NCI-H128 (cell line): ENCODE measurements around the gene POT1.

Experiments
- DNase-seq: peaks from one replicate; lab custom pipeline; 2025; ENCODE audit not compliant: unreplicated experiment; lab: John Stamatoyannopoulos, UW

The POT1 gene

GRCh38 chr7:124914298-124914697, 15.3 kb downstream of the POT1 start:
- no peak for DNase-seq

- DNase-seq = no peak
Measured at GRCh38 chr7:124912972-124913371, 16.7 kb downstream of the POT1 start.

- DNase-seq = no peak
Measured at GRCh38 chr7:124909808-124910207, 19.8 kb downstream of the POT1 start.

GRCh38 chr7:124908259-124908658, 21.4 kb downstream of the POT1 start:
- DNase-seq = no peak

GRCh38 chr7:124907490-124907889, 22.1 kb downstream of the POT1 start:
- no peak for DNase-seq

GRCh38 chr7:124898531-124898930, 31.1 kb downstream of the POT1 start:
- no peak for DNase-seq

GRCh38 chr7:124896001-124896400, 33.6 kb downstream of the POT1 start:
- DNase-seq = no peak

- no peak for DNase-seq
Measured at GRCh38 chr7:124893140-124893827, 36.3 kb downstream of the POT1 start.

- DNase-seq = no peak
Measured at GRCh38 chr7:124887247-124887646, 42.4 kb downstream of the POT1 start.

- DNase-seq = no peak
Measured at GRCh38 chr7:124881981-124882380, 47.6 kb downstream of the POT1 start.

GRCh38 chr7:124879771-124880170, 49.9 kb downstream of the POT1 start:
- DNase-seq = no peak

GRCh38 chr7:124879103-124879502, 50.5 kb downstream of the POT1 start:
- DNase-seq = no peak

GRCh38 chr7:124874644-124875163, 54.9 kb downstream of the POT1 start:
- DNase-seq = no peak

- DNase-seq = no peak
Measured at GRCh38 chr7:124857672-124858235, 71.9 kb downstream of the POT1 start.

GRCh38 chr7:124856299-124856888, 73.2 kb downstream of the POT1 start:
- peak; percentile 8 for DNase-seq

GRCh38 chr7:124843336-124843735, 86.3 kb downstream of the POT1 start:
- no peak for DNase-seq

- DNase-seq = no peak
Measured at GRCh38 chr7:124840435-124840834, 89.2 kb downstream of the POT1 start.

- DNase-seq = no peak
Measured at GRCh38 chr7:124839687-124840086, 89.9 kb downstream of the POT1 start.

GRCh38 chr7:124836173-124836572, 93.5 kb downstream of the POT1 start:
- DNase-seq = no peak

GRCh38 chr7:124818807-124819206, 110.8 kb downstream of the POT1 start:
- DNase-seq = no peak

- no peak for DNase-seq
Measured at GRCh38 chr7:124813994-124814798, 115.4 kb downstream of the POT1 start.

GRCh38 chr7:124812764-124813163, 116.9 kb downstream of the POT1 start:
- no peak for DNase-seq
